GM18519 (cell line): ENCODE results near the gene HMGXB4.

Experiments used
- ATAC-seq: cut with Tn5 transposase; IDR thresholded peaks from one replicate; pipeline ENCODE4 v1.9.1; 2021; ENCODE audit warnings: mild to moderate bottlenecking, moderate library complexity; ENCODE audit not compliant: unreplicated experiment, low FRiP score

HMGXB4 gene

DNA sequence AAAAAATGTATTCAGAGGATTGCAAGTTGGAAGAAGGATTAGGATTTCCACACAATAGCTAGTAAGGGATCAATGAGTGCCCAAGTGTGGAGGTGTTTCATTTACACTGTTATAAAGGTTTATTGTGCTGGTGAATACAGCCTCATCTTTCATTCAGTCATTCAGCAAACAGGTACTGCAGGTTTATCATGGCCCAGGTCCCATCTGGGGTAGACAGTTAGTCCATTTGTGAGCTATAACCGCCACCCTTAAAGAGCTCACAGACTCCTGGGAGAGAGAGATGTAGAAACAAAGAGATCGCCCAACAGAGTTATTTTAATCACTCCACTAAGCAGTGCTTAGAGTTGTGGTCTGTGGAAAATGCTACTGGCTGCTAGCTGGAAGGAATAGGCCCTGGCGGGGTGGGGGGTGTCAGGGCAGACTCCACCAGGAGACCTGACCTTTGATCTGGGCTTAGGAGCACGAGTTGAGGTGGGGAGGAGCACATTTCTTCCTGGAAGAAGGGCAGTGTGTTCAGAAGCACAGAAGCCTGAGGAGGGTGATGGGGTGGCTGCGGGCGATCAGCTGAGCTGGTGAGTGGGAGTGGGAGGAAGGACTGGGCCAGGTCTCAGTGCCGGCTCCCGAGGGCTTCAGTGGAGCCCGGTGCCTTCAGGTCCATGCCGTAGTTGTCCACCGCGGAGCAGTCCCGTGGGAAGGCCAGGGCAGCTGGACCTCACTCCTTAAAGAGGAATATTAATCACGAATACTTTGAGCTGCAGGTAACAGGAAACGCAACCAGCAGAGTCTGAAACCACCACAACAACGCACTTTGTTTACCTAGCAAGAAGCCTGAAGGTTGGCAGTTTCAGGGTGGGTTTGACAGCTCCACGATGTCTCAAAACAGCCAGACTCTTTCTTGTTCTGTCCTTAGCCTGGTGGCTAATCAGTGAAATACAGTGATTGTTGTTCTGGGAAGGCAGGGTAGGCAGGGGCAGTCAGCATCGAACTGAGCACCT, 53.6 kb downstream of the HMGXB4 start:
- ATAC-seq: no peak

DNA sequence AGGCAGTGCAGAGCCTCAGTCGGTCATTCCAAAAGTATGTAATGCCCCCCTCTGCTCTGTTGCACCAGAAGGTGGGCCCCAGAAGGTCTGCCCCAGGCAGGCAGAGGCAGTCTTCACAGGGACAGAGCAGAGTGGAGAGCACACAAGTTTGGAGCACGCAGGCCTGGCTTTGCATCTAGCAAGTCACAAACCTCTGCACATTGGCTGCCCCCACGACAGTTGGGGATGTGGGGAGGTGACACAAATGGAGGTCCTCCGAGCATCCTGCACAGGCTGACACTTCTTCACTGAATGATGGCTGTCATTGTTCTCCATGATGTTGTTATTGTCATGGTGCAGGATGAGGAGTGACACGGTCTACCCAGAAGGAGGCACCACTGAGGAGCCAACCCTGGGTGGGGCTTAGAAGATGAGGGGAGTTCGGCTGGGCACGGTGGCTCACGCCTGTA, 54.3 kb downstream of the HMGXB4 start:
- no peak for ATAC-seq

DNA sequence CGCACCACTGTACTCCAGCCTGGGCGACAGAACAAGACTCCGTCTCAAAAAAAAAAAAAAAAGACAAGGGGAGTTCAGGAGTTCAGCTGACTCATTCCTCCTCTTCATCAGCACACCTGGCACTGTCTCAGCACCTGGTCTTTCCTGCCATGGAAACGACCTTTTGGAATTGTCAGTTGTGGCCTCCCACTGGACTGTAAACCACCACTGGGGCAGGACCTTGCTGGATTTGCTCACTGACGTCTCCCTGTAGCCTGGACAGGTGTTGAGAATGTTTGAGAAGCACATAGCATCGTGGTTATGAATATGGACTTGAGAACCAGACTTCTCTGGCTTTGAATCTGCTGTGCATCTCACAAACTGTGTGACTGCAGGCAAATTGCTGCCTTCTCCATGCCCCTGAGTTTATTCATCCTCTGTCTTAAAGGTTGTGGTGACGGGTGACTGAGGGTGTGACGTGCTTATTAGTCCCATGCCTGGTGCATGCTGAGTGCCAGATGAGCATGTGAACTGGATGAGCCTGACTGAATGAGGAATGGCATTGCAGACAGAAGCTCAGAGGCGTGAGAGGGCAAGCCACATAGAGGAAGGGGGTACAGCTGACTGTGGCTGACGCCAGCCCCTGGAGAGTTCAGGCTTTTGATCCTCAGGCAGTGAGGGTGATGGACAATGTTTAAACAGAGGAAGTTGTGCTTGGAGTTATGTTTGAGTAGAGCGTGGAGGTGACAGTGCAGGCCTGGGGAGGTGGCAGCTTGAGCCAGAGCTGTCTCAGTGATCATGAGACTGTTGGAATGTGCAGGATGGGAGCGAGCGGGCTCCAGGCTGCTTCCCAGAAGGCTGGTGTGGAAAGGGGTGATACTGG, 55.1 kb downstream of the HMGXB4 start:
- no peak for ATAC-seq

DNA sequence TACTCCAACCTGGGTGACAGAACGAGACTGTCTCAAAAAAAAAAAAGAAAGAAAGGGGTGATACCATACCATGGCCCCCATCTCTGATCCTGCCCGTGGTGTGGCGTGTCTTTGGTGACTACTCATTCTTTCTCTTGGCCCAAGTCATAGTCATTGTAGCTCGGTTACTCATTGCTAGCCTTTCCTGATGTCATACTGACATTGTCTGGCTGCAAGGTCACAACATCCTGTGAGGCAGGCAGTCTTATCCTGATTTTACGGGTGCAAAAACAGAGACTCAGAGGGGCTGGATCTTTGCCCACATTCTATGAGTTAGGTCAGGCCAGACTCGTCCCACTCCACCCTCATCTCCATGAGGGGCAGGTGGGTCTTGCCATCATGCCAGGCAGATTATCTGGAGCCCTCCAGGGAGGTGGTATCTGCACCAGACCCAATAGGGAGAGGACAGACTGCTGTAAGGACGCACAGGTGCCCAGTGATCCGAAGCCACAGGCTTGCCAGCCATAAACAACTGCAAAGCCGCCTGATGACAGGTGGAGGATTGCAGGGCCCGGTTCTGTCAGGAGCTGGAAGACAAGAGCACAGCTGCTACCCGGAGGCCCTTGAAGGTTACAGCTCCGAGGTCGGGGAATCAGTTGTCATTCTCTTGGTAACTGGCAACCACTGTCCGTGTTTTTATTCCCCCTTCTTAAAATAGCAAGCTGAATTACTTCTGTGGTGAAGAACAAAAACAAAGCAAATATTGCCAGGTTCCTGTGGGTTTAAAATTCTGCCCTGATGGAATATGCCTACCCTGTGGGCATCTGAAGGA, 56.2 kb downstream of the HMGXB4 start:
- no peak for ATAC-seq

DNA sequence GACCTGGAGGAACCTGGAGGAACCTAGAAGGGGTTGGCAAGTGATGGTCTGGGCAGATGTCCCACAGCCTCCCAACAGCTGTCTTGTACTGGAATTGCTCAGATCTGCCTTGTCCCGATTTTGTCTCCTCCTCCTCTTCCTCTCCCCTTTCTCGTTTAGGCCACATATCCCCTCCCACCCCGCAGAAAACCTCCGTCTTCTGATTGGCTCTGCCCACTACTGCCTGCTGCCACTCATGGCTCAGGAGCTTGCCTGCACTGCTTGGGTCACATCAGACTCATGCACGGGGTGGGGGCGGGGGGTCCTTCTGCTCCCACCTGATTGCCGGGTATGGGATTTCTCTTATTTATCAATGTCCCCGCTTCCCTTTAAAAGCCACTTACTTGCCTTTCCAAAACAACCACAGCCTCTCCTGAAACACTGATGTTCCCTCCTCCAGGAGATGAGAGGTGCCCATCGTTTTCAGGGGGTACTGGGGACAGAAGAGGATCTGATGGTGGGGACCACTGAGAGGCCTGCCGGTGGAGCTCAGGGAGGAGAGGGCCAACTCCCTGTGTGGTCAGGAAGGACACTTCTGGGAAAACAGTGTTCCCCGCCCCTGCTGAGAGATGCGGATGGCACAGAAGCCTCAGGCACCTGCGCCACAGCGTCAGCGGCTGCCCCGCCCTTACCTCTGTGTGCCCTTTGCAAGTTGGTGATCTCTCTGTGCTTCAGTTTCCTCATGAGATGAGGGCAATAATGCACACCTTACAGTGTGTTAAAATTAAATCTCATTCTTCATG, 57.1 kb downstream of the HMGXB4 start:
- no peak for ATAC-seq

GRCh38 chr22:35315141-35315854, 58.0 kb downstream of the HMGXB4 start:
- no peak for ATAC-seq

DNA sequence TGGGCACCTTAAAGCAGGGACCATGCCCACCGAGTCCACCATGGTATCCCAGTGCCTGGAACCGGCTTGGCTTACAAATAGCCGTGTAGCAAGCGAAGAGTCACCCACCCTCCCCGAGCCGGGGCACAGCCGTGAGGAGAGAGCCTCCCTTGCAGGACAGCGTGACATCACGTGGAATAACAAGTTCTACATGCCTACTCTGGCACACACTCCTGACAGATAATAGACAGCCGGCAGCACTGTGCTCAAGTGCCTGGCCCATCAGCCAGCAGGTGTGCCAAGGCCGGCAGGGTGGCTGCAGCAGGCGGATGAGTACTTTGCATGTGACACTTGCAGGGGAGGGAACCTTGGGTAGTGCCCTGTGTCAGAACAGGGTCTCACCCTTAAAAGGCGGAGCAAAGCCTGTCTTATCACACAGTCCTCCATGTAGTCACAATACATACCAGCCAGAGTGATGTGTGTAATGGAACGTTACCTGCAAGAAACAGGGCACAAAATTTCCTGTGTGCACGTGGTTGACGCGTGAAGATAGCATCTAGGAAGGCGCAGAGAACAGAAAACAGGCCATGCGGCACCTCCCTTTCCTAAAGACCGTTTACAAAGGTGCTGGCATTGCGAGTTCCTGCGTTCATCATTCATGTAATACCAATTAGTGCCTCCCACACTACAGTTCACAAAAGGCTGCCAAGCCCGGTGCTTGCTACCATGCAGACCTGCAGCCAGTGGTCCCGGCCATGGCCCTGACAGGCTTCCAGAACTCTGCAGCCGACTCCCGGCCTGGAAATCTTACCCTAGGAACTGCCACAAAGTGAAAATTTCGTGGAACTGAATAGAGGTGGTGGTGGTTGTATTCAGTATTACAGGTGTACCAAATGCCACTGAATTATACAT, 58.8 kb downstream of the HMGXB4 start:
- no peak for ATAC-seq

GRCh38 chr22:35316751-35317150, 59.5 kb downstream of the HMGXB4 start:
- ATAC-seq: no peak

DNA sequence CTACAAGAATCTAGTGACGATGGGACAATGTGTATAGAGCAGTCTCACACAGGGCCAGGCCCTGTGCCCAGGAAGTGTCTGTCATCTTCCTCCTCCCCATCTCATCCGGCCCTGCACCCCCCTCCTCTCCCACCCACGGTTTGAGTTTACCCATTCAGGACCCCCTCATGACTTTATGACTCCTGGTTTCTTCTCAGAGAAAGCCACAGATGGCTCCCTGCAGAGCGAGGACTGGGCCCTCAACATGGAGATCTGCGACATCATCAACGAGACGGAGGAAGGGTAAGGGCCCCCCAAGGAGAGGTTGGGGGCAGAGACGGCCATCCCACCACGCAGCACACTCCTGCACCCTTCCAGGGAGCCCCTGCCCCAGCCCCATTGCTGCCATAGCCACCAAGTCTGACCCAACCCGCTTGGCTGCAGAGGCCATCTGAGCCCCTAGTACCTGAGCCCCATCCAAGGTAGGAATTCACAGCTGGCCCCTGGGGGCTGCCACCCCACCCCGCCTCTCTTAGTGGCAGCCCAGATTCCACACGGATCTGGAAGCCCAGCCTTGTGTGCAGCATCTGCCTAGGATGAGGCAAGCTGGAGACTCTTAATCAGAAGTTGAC, 60.5 kb downstream of the HMGXB4 start:
- ATAC-seq: no peak

DNA sequence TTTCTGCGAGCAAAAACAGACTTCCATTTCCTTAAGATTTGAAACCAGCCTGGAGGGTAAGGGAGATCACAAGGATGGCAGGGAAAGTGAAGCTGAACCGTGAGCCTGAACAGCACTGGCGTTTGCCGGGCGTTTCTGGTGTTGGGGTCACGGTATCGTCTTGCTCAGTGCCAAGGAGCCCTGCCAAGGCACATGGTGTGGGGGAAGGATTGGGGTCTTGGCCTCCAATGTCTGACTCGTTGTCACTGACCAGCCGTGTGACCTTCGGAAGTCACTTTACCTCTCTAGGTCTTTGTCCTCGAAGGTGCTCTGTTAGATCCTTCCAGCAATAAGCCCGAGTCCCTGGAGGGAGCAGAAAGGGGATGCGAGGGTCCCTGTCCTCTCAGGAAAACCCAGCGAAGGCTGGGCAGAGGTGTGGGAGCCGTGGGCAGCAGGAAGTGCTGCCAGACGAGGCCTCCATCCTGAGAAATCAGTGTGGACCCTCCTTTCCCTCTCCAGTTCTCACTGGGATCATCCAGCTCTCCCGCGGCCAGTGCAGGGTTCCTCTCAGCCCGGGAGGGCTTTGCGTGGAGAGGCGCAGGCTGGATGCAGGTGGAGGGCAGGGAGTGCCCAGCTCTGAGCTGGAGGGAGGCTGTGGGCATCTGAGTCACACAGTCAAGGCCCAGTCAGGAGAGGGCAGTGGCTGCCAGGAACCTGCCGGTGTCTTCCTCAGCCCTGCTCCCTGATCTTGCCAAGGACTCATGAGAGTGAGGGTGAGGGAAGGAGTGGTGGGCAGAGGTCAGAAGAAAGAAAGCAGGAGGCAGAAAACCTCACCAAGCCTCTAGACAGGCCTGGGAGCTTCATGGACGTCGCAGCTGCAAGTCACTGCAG, 61.3 kb downstream of the HMGXB4 start:
- ATAC-seq: no peak

DNA sequence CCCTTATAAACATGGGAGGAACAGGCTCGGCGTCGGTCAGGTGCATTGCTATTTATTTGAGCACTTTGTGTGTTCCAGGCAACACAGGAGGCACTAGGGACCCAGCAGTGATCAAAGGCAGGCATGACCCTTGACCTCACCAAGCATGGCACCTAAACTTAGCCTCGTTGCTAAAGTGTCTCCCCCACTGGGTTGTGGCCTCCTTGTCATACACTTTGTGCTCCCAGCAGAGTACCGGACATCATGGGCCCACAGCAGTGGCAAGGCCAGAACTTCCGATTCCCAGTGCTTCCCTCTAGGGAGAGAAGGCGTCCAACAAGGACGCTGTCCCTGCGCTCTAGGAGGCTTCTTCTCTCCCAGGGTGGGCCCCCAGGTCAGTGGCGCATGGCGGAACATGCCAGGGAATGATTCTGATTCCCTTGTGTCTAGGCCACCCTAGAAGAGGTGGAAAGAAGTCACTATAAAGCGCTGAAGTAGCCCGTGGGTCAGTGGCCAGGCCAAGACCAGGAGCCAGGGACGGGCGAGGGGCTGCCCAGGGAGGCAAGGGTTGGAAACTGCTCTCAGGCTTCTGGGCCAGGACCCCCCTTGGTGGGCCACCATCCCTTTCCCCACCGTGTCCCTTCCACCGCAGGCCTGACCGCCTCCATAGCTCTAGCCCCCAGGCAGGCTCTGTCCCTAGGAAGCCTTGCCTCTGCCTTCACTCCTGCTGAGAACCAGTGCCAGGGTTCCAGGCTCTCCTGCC, 62.1 kb downstream of the HMGXB4 start:
- ATAC-seq: no peak

- no peak for ATAC-seq
Observed at GRCh38 chr22:35322126-35322525, 64.8 kb downstream of the HMGXB4 start.

DNA sequence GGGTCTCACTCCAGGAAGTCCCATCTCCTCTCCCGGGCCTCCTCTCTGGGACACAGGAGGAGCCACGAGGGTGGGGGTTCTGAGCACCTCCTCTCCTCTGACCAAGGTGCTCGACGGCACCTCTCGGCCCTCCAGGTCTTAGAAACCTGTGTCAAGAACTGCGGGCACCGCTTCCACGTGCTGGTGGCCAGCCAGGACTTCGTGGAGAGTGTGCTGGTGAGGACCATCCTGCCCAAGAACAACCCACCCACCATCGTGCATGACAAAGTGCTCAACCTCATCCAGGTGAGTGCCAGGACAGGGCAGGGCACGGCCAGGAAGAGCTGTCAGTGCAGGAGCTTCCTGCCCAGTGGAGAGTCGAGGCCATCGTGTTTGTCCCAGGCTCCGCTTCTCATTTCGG, 65.6 kb downstream of the HMGXB4 start:
- ATAC-seq: no peak

DNA sequence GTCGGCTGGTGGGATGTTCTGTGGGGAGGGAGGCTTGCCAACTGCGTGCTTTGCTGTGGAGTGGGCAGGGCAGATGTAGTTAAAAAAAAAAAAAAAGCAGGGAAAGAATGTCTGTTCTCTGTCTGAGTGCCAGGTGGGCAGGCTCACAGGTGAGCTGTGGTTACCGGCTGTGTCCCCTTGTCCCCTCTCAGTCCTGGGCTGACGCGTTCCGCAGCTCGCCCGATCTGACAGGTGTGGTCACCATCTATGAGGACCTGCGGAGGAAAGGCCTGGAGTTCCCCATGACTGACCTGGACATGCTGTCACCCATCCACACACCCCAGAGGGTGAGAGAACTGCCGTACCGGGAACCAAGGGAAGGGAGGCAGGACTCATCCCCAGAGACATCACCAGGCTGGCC, 66.0 kb downstream of the HMGXB4 start:
- no peak for ATAC-seq

DNA sequence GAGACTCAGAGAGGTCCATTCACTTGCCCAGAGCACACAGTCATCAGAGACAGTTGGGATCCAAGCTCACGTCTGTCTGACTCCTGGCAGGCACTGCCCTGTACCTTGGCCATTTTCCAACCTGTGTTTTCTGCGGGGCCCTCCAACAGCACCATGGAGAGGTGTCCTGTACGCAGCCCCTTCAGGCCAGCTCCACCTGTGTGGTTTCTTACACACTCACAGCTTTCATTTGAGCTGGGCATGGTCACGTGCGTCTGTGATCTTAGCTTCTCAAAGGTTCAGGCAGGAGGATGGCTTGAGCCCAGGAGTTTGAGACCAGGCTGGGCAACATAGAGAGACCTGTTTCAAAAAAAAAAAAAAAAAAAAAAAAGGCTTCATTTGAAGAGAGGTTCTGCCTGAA, 66.8 kb downstream of the HMGXB4 start:
- ATAC-seq: no peak

DNA sequence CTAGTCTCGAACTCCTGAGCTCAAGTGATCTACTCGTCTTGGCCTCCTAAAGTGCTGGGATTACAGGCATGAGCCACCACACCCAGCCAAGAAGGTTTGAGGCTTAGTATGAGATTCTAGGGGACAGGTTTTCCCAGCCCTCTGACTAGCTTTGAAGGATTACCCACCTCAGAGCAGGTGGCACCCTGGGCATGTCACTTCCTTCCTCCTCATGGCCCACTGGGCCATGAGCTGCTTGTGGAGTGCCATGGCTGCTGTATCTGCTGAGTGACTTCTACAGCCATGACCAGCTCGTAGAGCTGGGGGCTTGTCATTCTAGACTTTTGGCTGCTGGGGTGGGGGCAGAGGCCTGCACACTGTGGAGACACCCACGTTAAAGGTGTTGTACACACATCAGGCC, 67.5 kb downstream of the HMGXB4 start:
- ATAC-seq: no peak
